ENCODE results near the gene MAP1LC3B.

DNA sequence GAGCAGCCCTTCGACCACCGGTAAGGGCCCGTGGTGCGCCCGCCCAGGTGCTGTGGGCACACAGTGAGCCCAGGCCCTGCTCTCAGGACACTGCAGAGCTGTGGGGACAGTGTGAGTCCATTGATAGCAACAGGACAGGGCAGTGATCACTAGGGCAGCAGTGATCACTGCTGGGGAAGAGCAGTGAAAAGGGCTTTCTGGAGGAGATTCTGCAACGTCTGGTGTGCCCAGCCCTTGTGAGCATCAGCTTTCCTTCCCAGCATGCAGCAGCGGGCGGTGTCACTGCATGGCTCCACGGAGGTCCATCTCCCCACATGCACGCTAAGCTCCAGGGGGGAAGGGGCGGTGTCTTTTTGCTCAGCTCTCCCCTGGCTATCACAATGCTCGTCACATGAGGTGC is 32.1 kb downstream of the MAP1LC3B start:
- TF ChIP-seq TAF1 (IDR thresholded peaks at IDR 0.05; ENCODE audit: borderline replicate concordance, insufficient read depth, low read length) = no peak
- no peak for TF ChIP-seq POLR2AphosphoS5 (IDR thresholded peaks at IDR 0.05; ENCODE audit: low read depth, low read length)
- TF ChIP-seq REST (IDR thresholded peaks at IDR 0.05; ENCODE audit: insufficient read depth in 1 of 2, low read depth in 2 of 2, low read length in 2 of 2) = no peak

Data from PFSK-1 (cell line).